ENCODE results near the gene FBXL13. TPM values are rescaled to one million over a fixed set of nuclear protein-coding genes. Genes with fewer than 3 reads are reported as not detected.

Gene FBXL13
- 2.5 and 6.0 TPM in 2 replicates for total RNA-seq (2014; rRNA removed; shearing (Covaris generic))
- polyA plus RNA-seq (2016; fragmentation: Nextera tagmentation; extraction: Ambion mirVana) = 1.2 and 1.3 TPM in 2 replicates
- long read RNA-seq, partial matches to known transcripts = 0 of 1 reads
- long read RNA-seq, other reads (novel, unspliced or antisense) = 1 of 1 reads

GRCh38 chr7:103074519-103075336, at the start of gene FBXL13, which contains the start of gene ARMC10:
Gene FBXL13, minus strand, starts transcription at chr7:103074796.
Gene ARMC10, plus strand, starts transcription at chr7:103075140. Its CDS starts 133 bp downstream, at chr7:103075273.
- peaks cover 43% of the 10 kb centered on the region for H3K79me2 ChIP-seq (replicated peaks; ENCODE audit: insufficient read depth)

More at GRCh38 chr7:103074519-103075336, at the start of gene FBXL13, which contains the start of gene ARMC10:
- H3K4me1 Mint-ChIP-seq = peaks cover 15% of the 10 kb centered on the region
- Histone ChIP-seq H3F3A (replicated peaks; ENCODE audit: low read depth) (0 out of 2 replicates have a peak, but pooled peaks cover 4% of the 10 kb centered on the region), H3K4me3 (peak within 1 kb of the TSS; percentile 100), H3K36me3 (ENCODE audit: insufficient read depth) (no peaks in the 10 kb centered on the region), H3K4me2 (peak within 1 kb of the TSS; percentile 93), H4K20me1 (replicated peaks; ENCODE audit: insufficient read depth) (no peaks in the 10 kb centered on the region), H2AFZ (peak within 1 kb of the TSS; percentile 99), H3K9me2 (ENCODE audit: insufficient read depth) (no peaks in the 10 kb centered on the region), H3K27ac (ENCODE audit: low read depth) (peak within 1 kb of the TSS; percentile 91), H3K4me1 (ENCODE audit: insufficient read depth) (peaks cover 6% of the 10 kb centered on the region; the same call in 1 of the 2 replicates), H3K27me3 (ENCODE audit: insufficient read depth) (no peaks in the 10 kb centered on the region)
- peaks cover 2% of the 10 kb centered on the region; the same call in 1 of the 3 replicates for H3K9me3 Mint-ChIP-seq
- H3K36me3 Mint-ChIP-seq (ENCODE audit: low read depth) = peaks cover 5% of the 10 kb centered on the region
- H3K27me3 Mint-ChIP-seq (ENCODE audit: insufficient read depth, low read depth, poor library complexity) = peaks cover 11% of the 10 kb centered on the region
- DNase-seq (ENCODE audit: low spot score) (peak; percentile 92), ATAC-seq (peak; percentile 83)
- peak within 1 kb of the TSS; percentile 96 for H3K27ac Mint-ChIP-seq
- H3K4me3 Mint-ChIP-seq = peak within 1 kb of the TSS; percentile 97
- TF ChIP-seq, protein P1, sequence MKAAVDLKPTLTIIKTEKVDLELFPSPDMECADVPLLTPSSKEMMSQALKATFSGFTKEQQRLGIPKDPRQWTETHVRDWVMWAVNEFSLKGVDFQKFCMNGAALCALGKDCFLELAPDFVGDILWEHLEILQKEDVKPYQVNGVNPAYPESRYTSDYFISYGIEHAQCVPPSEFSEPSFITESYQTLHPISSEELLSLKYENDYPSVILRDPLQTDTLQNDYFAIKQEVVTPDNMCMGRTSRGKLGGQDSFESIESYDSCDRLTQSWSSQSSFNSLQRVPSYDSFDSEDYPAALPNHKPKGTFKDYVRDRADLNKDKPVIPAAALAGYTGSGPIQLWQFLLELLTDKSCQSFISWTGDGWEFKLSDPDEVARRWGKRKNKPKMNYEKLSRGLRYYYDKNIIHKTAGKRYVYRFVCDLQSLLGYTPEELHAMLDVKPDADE (IDR thresholded peaks at IDR 0.05) = 0 out of 2 replicates have a peak, but pooled peaks have one; percentile 17
- TF ChIP-seq POLR2AphosphoS5 (IDR thresholded peaks at IDR 0.05; ENCODE audit: low read depth) = peak; percentile 73
- TF ChIP-seq, protein P2, sequence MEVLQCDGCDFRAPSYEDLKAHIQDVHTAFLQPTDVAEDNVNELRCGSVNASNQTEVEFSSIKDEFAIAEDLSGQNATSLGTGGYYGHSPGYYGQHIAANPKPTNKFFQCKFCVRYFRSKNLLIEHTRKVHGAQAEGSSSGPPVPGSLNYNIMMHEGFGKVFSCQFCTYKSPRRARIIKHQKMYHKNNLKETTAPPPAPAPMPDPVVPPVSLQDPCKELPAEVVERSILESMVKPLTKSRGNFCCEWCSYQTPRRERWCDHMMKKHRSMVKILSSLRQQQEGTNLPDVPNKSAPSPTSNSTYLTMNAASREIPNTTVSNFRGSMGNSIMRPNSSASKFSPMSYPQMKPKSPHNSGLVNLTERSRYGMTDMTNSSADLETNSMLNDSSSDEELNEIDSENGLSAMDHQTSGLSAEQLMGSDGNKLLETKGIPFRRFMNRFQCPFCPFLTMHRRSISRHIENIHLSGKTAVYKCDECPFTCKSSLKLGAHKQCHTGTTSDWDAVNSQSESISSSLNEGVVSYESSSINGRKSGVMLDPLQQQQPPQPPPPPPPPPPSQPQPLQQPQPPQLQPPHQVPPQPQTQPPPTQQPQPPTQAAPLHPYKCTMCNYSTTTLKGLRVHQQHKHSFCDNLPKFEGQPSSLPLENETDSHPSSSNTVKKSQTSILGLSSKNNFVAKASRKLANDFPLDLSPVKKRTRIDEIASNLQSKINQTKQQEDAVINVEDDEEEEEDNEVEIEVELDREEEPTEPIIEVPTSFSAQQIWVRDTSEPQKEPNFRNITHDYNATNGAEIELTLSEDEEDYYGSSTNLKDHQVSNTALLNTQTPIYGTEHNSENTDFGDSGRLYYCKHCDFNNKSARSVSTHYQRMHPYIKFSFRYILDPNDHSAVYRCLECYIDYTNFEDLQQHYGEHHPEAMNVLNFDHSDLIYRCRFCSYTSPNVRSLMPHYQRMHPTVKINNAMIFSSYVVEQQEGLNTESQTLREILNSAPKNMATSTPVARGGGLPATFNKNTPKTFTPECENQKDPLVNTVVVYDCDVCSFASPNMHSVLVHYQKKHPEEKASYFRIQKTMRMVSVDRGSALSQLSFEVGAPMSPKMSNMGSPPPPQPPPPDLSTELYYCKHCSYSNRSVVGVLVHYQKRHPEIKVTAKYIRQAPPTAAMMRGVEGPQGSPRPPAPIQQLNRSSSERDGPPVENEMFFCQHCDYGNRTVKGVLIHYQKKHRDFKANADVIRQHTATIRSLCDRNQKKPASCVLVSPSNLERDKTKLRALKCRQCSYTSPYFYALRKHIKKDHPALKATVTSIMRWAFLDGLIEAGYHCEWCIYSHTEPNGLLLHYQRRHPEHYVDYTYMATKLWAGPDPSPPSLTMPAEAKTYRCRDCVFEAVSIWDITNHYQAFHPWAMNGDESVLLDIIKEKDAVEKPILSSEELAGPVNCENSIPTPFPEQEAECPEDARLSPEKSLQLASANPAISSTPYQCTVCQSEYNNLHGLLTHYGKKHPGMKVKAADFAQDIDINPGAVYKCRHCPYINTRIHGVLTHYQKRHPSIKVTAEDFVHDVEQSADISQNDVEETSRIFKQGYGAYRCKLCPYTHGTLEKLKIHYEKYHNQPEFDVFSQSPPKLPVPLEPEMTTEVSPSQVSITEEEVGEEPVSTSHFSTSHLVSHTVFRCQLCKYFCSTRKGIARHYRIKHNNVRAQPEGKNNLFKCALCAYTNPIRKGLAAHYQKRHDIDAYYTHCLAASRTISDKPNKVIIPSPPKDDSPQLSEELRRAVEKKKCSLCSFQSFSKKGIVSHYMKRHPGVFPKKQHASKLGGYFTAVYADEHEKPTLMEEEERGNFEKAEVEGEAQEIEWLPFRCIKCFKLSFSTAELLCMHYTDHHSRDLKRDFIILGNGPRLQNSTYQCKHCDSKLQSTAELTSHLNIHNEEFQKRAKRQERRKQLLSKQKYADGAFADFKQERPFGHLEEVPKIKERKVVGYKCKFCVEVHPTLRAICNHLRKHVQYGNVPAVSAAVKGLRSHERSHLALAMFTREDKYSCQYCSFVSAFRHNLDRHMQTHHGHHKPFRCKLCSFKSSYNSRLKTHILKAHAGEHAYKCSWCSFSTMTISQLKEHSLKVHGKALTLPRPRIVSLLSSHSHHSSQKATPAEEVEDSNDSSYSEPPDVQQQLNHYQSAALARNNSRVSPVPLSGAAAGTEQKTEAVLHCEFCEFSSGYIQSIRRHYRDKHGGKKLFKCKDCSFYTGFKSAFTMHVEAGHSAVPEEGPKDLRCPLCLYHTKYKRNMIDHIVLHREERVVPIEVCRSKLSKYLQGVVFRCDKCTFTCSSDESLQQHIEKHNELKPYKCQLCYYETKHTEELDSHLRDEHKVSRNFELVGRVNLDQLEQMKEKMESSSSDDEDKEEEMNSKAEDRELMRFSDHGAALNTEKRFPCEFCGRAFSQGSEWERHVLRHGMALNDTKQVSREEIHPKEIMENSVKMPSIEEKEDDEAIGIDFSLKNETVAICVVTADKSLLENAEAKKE (CRISPR knock-in tag; IDR thresholded peaks at IDR 0.05) = no peak

All from GM23338 (cell line).